ENCODE results near the gene BUD13.
"Not testable (repeated sequence)": the region's sequence is repeated elsewhere in the genome, so short reads cannot be mapped to it uniquely, and the experiment has no call there.

BUD13 gene

DNA sequence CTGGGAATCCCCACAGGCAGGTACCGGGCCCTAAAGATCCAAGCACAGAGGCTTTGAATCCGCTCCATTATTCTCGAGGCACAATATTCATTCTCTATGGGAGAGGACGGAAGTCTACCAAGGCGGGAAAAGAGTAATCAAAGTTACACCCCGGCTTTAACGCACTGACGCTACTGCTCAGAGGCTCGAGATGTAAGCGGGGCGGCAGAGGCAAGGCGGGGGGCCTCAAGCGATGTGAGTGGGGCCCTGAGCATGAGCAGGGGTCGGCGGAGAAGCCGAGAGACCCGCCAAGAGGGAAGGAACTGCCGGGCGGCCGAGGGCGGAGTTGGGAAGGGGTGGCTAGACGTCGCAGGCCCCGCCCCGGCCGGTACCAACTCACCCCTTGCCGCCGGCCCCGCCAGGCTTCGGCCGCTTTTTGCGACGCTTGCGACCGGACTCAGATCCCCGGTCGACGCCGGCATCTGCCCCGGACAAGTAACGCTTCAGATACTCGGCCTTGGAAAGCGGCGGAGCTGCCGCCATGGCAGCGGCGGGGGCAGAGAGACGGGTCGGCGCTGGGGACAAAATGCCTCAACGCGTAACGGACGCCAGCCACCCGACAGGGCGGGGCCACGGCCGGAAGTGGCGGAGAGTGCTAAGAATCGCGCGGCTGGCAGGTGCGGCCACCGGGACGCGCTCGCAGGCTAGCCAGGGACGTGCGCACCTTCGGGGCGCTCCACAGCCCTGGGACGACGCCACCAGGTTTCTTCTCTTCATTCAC is at the start of gene BUD13:
BUD13 (minus strand) TSS at position 545 of the 760 bp plus-strand sequence; CDS start at position 522, 23 bp downstream.
- peak; percentile 91 to 95 for DNase-seq

GRCh38 chr11:116822575-116822974 is 49.8 kb upstream of the BUD13 start:
- DNase-seq, result no peak

- no peak for DNase-seq
These were observed 48.5 kb upstream of the BUD13 start for GRCh38 chr11:116821050-116821918.

GRCh38 chr11:116819049-116819448 is 46.3 kb upstream of the BUD13 start:
- DNase-seq, result no peak

- DNase-seq, result no peak
These were observed 41.7 kb upstream of the BUD13 start for GRCh38 chr11:116814502-116814901.

DNA sequence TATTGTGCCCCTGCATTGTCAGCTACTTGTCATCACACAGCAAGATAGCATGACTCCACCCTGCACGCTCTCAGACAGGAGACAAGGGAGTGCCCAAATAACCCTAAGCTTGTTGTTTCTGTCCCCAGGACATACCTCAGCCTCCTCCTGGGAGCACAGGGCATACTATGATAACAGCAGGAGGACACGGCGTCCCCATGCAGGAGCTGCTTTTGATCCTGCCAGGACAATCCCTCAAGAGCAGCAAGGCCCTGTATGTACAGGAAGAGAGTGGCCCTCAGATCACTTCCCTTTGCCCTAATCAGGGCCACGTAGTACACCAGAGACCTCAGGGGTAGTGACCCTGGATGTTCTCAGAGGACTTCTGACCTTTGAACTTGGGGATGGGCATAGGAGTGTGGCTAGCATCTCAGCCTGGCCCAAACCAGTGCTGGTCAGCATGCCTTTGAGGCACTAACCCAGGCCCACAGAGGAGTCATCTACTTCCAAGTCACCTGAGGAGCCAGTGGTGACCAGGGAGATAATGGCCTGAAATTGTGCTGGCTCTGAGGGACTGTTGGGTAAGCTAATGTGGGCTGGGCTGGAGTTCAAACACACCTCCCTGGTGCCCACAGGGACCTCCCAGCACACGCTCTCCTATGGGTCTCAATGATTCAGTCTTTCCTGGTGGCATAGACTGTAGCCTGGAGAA is 41.1 kb upstream of the BUD13 start:
- no peak for DNase-seq

GRCh38 chr11:116813170-116813569 is 40.4 kb upstream of the BUD13 start:
- DNase-seq, result no peak

DNA sequence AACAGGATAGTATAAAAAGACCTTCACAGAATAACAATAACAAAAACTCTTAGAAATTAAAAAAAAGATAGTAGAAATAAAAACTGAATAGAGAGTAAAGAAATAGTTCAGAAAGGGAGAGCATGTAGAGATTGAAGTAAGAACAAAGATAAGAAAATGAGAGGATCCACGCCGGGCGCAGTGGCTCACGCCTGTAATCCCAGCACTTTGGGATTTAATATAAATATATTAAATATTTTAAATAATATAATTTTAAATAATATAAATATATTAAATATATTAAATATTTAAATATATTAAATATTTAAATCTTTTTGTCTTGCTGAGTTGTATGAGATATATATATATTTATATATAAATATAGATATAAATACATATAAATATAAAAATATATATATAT is 39.3 kb upstream of the BUD13 start:
- no peak for DNase-seq

- no peak for DNase-seq
These were observed 38.4 kb upstream of the BUD13 start for GRCh38 chr11:116811194-116811593.

GRCh38 chr11:116808262-116809175 is 35.7 kb upstream of the BUD13 start:
- no peak for DNase-seq

- DNase-seq, result no peak
These were observed 34.9 kb upstream of the BUD13 start for GRCh38 chr11:116807601-116808261.

GRCh38 chr11:116804001-116804400 is 31.2 kb upstream of the BUD13 start:
- no peak for DNase-seq

DNA sequence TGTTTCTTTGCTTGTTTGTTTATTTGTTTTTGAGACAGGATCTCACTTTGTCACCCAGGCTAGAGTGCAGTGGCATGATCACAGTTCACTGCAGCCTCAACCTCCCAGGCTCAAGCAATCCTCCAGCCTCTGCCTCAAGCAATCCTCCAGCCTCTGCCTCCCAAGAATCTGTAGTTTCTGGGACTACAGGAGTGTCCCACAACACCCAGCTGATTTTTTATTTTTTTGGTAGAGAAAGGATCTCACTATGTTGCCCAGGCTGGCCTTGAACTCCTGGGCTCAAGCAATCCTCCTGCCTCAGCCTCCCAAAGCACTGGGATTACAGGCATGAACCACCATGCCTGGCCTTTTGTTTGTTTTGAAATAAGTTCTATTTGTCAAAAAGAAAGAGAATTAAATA is 28.9 kb upstream of the BUD13 start:
- DNase-seq, result not testable (repeated sequence)

DNA sequence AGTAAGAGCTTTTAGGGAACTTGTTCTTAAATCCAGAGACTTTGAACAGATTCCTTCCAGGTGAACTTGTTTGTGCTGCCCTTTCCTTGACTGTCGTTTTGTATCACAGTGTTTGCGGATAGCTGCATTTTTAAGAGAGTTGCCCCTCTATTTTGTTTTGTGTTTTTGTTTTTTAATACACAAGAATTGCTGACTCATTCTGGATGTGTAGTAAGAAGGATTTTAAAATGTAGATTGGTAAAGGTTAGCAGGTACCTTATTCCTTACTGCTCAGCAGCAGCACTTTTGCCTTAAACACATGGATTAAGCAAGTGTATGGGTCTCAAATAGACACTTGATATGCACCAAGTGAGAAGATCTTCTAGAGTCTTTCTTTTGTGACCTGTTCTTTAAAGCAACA is 27.8 kb upstream of the BUD13 start:
- no peak for DNase-seq

- DNase-seq, result no peak
These were observed 25.6 kb upstream of the BUD13 start for GRCh38 chr11:116798368-116798767.

DNA sequence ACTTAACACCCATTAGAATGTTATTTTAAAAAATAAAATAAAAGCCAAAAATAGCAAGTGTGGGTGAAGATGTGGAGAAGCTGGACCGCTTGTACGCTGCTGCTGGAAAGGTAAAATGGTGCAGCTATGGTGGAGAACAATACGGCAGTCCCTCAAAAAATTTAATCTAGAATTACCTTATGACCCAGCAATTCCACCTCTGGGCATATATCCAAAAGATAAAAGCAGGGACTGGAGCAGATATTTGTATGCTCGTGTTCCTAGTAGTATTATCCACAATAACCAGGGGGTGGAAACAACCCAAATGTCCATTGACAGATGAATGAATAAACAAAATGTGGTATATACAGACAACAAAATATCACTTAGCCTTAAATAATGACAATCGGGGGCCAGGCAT is 25.0 kb upstream of the BUD13 start:
- DNase-seq, result no peak

DNA sequence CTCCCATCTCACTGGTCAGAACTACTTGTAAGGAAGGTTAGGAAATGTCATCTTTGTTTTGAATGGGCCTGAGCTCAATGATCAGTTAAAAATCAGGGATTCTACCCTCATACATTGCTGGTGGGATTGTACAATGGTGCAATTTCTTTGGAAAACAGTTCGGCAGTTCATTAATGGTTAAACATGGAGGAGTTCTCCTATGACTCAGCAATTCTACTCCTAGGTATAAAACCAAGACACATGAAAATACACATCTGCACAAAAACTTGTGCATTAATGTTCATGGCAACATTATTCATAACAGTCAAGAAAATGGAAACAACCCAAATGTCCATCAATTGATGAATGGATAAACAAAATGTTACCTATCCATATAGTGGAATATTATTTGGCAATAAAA is 23.8 kb upstream of the BUD13 start:
- no peak for DNase-seq

- no peak for DNase-seq
These were observed 22.1 kb upstream of the BUD13 start for GRCh38 chr11:116794851-116795250.

GRCh38 chr11:116793772-116794097 is 20.9 kb upstream of the BUD13 start:
- no peak for DNase-seq

- no peak for DNase-seq
These were observed 20.3 kb upstream of the BUD13 start for GRCh38 chr11:116792869-116793771.
